ENCODE results near the gene RWDD4.

RWDD4 gene

DNA sequence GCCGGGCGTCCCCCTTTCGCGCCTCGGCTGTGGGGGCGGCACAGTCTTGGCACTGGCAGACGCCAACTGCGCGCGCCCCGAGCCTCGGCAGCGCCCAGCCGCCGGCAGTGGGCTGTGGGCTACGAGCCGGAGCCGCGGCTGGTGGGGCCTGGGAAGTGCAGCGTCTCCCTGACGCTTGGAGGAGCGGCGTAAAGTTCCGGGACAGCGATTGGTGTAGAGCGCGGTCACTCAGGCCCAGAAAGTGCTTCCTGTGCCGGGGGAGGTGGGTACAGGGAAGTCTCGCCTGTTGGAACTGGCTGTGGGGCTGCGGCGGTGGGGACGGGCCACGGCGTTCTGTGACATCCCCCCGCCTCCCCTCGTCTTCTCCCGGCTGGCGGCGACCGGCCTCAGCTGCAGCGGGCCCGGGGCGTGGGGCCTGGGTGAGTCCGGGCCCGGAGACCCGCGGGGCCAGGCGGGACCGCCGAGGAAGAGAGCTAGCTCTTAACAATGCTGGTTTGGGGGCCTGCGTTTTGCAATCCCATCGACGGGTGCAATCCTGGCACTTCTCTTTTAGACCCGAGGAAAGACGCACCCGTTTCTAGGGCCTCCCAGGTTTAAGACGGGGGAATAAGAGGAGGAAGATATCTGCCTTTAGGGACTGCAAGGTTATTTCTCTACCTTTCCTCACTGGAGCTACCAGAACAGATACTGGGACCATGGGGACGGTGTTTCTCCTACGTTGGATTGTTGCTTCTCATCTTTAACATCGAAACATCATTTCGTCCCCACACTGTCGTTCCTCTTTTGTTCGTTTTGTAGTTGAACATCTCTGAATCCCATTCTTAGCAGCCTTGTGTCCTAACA, at the start of gene RWDD4, which contains the start of gene TRAPPC11:
TSS of gene RWDD4 (minus strand) at position 157 of the 843 bp plus-strand sequence. CDS start 233 bp downstream, outside the sequence.
TSS of gene TRAPPC11 (plus strand) at position 265 of the 843 bp plus-strand sequence. CDS start 4,575 bp downstream, outside the sequence.
- peak; percentile 98 for DNase-seq (ENCODE audit: low read depth)

DNA sequence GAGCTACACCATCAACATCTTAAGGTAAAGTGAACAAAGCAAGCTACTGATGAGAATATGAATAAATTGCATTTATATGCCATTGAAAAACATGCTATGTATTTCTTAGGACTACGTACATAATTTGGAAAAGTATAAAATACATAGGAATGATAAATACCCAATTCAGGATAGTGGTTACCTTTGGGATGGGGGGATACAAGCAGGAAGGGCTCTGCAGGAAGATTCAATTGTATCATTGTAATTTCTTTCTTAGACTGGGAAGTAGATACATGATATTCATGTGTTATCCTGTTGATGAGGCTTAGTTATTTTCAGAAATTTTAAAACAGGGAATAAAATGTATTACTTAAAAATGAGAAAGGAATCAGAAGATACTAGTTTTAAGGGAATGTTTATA, 43.5 kb upstream of the RWDD4 start:
- DNase-seq (ENCODE audit: low read depth) = no peak

DNA sequence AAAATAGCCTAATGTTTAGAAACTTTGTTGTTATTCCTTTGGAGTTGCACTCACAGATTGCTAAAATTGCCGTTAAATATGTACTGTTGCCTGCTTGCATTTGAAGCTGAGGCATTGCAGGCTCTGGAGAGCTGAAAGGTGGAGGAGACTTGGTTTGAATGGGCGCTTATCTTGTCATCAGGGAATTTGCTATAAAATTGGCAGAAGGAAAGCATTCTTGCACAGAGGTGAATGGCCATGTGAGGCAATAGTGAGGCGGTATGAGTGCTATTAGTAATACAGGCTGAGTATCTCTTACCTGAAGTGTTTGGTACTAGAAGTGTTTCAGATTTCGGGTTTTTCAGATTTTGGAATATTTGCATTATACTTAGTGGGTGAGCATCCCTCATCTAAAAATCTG, 41.4 kb upstream of the RWDD4 start:
- no peak for DNase-seq (ENCODE audit: low read depth)

DNA sequence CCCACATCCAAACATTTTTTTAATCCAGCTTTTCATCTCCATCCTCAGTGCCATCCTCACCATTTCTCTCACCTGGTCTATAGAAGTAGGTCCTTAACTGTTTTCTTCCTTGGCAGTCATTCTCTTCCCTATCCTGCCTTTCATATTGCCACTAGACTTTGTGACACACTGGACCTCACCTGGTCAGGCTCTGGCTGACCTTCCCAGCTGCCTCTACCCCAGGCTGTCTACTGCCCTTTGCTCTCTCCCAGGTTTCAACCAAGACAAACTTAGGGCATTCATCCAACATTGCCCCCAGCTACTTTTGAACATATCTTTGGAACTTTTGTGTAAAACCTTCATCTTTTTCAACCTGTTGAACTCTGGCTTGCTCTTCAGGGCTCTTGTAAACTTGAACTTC, 39.9 kb upstream of the RWDD4 start:
- no peak for DNase-seq (ENCODE audit: low read depth)

DNA sequence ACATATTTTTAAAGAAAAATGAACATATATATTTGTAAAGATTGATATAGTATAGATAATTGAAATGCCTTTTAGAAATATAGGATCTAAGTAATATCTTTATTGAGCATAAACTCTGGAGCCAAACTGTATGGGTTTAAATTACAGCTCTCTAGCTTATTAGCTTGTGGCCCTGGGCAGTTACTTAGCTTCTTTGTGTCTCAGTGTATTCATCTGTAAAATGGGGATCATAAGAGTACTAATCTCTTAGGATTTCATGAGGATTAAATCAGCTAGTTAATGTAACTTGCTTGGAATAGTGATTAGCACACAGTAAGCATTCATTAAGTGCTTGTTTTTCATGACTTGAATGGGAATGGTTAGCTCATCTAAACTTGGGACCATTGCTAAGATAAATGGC, 32.9 kb upstream of the RWDD4 start:
- DNase-seq (ENCODE audit: low read depth) = no peak

DNA sequence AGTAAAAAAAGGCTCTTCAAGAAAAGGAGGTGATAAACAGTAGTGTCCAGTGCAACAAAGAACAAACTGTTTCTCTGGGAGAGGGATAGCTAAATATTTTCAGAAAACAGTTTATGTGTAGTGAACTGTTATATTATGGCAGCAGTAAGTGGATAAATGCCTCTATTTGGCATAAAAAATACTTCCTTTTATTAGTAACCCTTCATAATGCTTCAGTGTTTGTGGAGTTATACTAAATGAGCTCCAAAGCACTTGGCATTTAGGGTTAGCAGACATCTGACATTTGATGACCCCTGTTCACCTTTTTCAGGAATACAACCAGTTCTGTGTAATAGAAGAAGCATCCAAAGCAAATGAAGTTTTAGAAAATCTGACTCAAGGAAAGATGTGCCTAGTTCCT, 32.0 kb upstream of the RWDD4 start:
- DNase-seq (ENCODE audit: low read depth) = no peak

DNA sequence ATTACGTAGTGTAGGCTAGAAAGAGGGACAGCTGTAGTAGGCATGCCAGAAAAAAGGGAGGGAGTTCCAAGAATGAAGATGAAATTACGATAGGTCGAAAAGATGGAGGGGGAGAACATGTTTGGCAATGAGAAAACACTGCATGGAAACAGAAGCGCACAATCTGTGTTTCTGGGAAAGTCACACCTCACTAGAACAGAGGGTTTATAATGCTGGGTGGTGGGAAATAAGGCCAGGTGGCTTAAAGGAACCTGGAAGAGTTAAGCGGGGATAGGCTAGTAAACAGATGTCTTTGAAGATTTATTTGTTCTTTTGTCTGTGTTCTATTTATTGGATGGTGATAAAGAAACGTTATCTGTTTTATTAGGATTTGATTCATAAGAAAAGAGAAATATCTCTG, 29.2 kb upstream of the RWDD4 start:
- no peak for DNase-seq (ENCODE audit: low read depth)

DNA sequence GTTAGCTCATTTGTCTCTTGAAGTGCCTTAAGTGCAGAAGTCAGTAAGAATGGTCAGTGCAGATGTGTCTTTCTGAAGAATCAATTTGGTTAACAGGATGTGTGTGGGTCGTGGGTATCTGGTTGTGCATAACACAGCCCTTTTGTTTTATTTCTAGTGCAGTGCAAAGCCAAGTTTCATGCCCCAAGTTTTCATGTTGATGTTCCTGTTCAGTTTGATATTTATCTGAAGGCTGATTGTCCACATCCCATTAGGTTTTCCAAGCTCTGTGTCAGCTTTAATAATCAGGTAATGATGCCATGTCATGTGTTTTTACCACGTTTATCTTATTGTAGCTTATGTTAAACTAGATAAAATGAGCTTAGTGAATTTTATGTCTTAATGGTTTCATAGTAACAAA, 27.5 kb upstream of the RWDD4 start:
- no peak for DNase-seq (ENCODE audit: low read depth)

DNA sequence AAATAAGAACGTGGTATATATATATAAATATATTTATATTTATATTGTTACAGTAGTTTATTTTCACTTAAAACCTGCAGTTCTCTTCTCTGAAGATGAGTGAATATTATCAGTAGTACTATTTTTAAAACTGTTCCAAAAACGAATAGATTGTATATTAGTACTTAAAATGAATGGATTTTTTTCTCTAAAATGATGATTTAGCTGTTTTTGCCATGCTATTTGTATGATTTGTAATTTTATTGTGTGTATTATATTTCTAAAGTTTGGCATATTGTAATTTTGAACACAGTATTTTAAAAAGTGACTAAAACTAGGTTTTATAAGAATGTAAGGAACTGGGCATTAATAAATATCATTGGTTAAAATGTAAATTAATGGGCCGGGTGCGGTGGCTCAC, 22.1 kb upstream of the RWDD4 start:
- DNase-seq (ENCODE audit: low read depth) = no peak

DNA sequence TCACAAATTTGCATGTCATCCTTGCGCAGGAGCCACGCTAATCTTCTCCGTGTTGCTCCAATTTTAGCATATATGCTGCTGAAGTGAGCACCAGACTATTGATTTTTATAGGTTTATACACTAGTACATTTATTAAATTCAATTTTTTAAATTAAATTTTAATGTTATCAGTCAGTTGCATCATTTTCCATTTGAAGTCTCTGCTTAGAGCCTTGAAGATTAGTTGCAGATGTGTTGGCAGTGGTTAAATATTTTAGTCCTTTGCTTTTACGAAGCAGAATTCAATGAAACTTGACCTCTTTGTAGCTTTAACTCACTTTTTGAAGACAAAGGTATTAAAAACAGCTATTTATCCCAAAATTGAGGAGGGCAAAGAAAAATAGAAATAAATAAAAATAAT, 16.6 kb upstream of the RWDD4 start:
- no peak for DNase-seq (ENCODE audit: low read depth)

DNA sequence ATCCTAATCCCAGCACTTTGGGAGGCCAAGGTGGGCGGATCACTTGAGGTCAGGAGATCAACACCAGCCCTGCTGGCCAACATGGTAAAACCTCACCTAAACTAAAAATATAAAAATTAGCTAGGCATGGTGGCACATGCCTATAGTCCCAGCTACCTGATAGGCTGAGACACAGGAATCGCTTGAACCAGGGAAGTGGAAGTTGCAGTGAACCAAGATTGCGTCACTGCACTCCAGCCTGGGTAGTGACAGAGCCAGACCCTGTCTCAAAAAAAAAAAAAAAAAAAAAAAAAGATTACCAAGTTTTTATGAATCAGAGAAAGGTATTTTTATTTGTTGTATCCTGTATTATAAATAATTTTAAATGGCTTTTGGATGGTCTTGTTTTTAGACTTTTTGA, 15.2 kb upstream of the RWDD4 start:
- no peak for DNase-seq (ENCODE audit: low read depth)

DNA sequence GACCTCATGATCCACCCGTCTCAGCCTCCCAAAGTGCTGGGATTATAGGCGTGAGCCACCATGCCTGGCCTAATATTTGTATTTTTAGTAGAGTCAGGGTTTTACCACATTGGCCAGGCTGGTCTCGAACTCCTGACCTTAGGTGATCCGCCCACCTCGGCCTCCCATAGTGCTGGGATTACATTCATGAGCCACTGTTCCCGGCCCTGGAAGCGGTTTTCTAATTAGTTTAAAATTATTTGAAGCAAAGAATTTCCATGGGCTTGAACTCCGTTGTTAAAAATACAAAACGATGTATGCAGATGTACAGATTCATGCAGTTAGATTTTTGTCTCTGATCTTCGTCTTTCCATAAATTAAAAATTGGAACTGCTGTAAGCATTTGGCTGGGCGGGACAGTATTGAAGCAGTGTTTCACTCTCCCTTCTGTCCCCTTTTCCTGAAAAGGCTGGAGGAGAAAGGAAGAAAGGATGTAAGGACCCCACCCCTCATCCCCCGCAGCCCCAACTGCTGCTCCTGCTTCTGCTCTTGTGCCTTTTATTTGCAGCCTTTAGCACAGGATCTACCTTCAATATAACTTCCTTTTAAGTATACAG, 12.1 kb upstream of the RWDD4 start:
- no peak for DNase-seq (ENCODE audit: low read depth)

DNA sequence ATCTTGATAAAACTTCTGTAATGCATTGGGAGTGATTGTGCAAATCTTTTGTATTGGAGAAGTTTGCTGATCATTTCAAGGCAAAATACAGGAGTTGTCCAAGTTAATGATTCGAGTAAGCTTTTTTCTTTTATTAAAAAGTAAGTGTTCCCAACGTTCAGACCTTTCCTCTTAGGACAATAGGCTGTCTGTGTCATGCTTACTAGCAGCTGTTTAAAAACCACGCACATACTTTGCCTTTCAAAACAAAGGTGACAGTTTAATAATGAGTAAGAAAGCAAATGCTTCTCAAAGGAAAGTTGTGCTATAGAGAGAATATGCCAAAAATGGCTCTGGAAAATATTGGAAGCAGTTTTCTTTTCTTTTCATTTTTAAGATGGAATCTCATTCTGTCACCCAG, 11.3 kb upstream of the RWDD4 start:
- no peak for DNase-seq (ENCODE audit: low read depth)

DNA sequence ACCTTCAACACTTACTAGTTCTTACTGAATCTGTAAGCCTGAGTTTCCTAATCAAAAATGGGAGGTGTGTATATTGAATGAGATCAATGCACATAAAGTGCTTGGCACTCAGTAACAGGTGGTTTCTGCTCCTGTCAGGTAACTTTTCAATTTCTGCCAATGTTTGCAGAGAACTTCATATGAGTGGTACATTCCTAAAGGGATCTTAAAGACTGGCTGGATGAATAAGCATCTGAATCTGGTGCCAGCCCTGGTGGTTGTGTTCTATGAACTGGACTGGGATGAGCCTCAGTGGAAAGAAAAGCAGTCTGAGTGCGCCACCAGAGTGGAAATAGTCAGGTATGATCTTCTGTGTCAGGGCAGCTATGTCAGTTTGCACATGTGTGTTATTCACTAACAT, 7.1 kb upstream of the RWDD4 start:
- no peak for DNase-seq (ENCODE audit: low read depth)

DNA sequence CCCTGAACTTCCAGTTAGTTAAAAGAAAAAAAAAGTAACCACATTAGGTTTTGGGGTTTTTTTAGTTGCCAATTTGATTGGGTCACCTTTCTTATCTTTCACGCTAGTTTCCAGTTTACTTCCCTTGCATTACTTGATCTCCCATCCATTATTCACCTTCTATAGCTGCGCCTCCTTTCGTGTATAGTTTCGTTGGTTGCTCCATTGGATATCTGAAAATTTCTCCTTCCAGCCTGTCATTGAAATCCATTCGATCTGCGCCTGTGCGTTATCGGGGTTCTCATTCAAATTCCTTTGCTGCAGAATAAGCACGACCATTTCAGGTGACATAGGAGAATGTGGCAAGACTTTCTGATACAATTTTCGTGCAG, 872 bp upstream of the RWDD4 start:
- DNase-seq (ENCODE audit: low read depth) = no peak

DNA sequence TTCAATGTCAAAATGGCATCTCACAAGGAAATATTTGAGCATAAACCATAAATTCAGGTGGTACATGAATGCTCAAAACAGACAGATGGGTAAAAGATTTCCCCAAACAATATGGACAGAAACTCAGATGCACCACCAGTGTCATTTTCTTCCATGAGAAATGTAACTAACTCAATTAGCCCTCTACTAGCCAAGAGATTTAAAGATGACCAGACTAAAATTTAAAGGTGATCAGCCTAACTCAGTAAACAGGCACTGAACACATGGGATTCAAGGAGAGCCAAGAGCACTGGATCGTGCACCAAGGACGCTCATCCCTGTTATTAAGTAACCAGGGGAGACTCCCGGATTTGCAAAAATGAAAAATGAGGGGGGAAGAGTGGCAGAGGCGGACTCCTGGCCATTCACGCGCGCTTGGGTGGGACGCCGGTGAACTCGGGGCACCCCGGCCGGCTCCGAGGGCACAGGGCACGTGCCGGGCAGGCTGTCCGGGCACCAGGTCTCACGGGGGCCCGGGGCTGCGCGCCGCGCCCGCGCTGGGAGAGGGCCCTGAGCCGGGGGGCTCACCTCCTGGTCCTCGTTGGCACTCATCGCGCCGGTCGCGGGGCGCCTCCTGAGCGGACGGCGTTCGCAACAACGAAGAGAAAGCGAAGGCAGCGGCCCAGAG, 490 bp downstream of the RWDD4 start:
- no peak for DNase-seq (ENCODE audit: low read depth)

DNA sequence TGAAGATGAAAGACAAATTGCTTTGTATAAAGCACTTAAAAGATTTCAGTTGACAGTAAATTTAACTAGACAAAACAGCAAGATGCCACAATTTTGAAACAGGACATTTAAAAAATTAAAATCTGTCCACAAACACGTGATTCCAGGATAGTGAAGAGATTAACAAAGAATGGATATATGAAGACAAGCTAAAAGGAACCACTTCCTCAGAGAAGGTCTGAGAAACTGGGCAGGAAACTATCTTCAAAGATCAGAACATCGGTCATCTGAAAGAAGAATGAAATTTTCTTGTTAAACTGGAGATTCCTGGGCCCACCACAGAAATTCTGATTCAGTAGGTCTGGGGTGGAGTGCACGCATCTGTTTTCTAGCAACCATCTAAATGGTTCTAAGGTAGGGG, 1.4 kb downstream of the RWDD4 start:
- no peak for DNase-seq (ENCODE audit: low read depth)

DNA sequence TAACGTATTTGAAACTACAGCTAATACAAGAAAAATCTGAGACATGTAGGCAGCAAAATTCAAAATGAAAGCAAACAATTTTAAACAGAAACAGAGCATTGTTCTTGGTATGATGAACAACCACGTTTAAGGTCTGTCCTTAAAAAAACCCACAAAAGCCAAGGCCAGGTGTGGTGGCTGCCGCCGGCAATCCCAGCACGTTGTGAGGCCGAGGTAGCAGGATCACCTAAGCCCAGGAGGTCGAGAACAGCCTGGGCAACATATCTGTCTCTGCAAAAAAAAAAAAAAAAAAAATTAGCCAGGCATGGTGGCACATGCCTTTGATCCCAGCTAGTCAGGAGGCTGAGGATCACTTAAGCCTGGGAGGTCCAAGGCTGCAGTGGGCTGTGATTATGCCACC, 13.7 kb downstream of the RWDD4 start:
- no peak for DNase-seq (ENCODE audit: low read depth)

DNA sequence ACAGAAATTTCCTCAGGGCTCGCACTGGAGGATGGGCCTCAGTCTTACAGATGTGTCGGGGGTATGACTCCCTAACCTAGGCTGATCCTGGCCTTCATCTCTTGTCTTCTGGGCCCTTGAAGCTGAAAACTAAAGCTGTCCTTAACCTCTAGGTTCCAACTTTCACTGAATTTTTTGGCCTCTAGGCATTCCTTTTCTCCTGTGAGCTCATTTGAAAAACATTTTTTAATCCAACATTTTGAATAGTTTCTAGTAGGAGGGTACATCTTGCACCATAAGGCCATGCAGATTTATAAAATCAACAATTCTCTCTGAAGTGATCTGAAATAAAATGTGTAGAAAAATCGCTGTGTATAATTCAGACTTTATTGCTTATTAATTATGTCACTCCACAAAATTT, 19.7 kb downstream of the RWDD4 start:
- no peak for DNase-seq (ENCODE audit: low read depth)

DNA sequence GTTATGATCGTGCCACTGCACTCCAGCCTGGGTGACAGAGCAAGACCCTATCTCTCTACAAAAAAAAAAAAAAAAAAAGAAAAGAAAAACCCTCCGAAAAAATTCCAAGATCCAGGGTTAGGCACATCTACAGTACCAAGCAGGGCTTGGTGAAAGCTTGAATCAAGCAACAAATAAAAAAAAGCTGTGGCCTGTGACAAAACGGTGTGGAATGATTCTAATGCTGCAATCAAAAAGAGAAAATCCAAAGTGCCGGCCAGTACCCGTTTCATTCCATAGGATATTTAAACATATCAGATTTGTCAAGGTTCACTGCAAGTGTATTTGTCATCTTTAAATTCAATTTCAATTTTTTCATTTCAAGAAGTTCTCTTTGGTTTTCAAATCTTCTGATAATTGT, 20.5 kb downstream of the RWDD4 start:
- DNase-seq (ENCODE audit: low read depth) = no peak

DNA sequence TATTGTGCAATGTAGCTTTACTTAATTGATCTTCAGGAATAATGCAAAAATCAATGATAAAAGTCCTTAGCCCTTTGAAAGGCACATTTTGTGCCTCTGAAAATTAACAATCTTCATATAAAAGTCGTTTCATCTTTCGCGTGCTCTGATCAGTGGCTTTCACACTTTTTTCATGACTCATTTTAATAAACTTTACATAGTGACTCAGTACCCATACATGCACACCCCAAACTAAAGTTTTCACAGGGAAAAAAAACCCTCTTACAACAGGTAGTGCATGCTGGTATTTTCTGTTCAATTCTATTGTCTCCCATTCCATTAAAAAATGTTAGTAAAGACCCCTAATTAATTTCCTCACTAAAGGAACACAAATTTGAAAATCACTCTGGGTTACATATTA, 21.5 kb downstream of the RWDD4 start:
- DNase-seq (ENCODE audit: low read depth) = no peak

DNA sequence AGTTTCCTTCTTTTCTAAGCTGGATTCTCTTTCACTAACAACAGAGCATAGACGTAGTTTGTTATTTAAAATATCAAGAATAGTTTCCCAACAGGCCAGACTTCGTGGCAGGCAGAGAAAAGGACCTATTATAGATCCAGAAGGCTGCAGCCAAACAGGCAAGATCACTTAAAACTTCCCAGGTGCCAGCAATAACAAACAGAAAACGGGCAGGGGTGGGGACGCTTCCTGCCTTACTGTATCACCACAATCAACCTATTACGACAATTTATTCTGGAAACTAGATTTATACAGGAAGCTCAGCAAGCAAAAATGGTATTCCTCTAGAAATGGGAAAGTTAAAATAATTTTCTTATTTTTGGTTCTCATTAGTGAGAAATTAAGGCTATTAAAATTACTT, 22.1 kb downstream of the RWDD4 start:
- no peak for DNase-seq (ENCODE audit: low read depth)

DNA sequence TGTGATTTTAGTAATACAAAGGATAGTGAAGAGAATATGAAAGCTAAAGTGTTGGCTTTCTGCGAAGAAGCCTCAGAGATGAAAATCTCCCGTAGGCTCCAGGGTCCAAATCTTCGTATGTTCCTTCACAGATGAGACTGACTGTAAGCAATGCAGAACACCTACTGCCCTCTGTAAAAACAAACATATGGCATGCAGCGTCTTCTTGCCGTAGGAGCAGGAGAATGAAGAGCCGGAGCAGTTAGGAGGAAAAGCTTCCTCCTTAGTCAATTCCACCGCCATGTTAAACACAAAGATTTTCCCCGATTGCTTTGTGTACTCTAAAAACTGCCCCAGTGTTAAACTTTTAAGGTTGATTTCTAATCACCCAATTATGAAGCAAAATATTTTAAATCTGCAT, 22.5 kb downstream of the RWDD4 start:
- DNase-seq (ENCODE audit: low read depth) = no peak

Measured in GM04504 (cell line).